ENCODE results near the gene MED15. TPM values are rescaled to one million over a fixed set of nuclear protein-coding genes. Genes with fewer than 3 reads are reported as not detected.

Gene MED15
- total and polyA plus RNA-seq, 2 experiments from 2014 or later: 29.2 to 43.5 TPM

DNA sequence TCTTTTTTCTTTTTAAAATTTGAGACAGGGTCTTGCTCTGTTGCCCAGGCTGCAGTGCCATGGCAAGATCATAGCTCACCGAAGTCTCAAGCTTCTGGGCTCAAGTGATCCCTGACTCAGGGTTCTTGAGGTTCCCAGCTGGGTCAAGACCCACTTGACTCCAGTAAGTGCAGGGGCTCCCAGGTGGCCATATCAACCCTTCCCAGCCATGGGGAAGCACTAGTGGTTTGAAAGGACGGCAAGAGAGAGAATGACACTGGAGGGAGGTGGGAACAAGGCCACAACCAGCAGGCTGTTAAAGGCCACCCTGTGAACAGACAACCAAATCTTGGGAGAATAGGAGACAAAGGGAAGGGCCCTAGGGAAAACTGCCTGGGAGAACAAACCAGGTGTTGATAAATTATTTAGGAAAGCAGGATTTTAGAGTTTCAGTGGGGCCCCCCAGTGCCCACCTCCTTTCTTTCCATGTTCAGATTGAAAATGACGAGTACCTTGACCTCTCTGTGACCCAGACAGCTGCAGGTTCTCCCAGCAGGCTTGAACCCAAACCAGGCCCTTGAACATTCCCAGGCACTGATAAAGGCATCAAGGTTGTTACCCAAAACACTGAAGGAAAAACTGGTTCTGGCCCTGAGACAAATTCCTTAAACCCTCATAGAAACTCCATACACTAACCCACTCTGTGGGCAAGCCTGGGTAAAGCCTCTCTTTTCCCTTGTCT lies 40.6 kb upstream of the MED15 start (continued):
- TF ChIP-seq, protein P1, sequence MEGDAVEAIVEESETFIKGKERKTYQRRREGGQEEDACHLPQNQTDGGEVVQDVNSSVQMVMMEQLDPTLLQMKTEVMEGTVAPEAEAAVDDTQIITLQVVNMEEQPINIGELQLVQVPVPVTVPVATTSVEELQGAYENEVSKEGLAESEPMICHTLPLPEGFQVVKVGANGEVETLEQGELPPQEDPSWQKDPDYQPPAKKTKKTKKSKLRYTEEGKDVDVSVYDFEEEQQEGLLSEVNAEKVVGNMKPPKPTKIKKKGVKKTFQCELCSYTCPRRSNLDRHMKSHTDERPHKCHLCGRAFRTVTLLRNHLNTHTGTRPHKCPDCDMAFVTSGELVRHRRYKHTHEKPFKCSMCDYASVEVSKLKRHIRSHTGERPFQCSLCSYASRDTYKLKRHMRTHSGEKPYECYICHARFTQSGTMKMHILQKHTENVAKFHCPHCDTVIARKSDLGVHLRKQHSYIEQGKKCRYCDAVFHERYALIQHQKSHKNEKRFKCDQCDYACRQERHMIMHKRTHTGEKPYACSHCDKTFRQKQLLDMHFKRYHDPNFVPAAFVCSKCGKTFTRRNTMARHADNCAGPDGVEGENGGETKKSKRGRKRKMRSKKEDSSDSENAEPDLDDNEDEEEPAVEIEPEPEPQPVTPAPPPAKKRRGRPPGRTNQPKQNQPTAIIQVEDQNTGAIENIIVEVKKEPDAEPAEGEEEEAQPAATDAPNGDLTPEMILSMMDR (conservative IDR thresholded peaks at IDR 0.05; ENCODE audit: low read depth in 2 of 2): no peak
- TF ChIP-seq JUNB (IDR thresholded peaks at IDR 0.05; ENCODE audit: unreplicated experiment) (no peak), EZH2phosphoT487 (IDR thresholded peaks at IDR 0.05; ENCODE audit: unreplicated experiment) (no peak), ZNF114 (CRISPR knock-in tag; IDR thresholded peaks at IDR 0.05) (no peak), ZNF331 (CRISPR knock-in tag; IDR thresholded peaks at IDR 0.05; ENCODE audit: low read depth) (no peak), POLR2AphosphoS5 (IDR thresholded peaks at IDR 0.05; ENCODE audit: low read depth) (no peak)
- TF ChIP-seq, protein P2, sequence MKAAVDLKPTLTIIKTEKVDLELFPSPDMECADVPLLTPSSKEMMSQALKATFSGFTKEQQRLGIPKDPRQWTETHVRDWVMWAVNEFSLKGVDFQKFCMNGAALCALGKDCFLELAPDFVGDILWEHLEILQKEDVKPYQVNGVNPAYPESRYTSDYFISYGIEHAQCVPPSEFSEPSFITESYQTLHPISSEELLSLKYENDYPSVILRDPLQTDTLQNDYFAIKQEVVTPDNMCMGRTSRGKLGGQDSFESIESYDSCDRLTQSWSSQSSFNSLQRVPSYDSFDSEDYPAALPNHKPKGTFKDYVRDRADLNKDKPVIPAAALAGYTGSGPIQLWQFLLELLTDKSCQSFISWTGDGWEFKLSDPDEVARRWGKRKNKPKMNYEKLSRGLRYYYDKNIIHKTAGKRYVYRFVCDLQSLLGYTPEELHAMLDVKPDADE (IDR thresholded peaks at IDR 0.05): no peak

DNA sequence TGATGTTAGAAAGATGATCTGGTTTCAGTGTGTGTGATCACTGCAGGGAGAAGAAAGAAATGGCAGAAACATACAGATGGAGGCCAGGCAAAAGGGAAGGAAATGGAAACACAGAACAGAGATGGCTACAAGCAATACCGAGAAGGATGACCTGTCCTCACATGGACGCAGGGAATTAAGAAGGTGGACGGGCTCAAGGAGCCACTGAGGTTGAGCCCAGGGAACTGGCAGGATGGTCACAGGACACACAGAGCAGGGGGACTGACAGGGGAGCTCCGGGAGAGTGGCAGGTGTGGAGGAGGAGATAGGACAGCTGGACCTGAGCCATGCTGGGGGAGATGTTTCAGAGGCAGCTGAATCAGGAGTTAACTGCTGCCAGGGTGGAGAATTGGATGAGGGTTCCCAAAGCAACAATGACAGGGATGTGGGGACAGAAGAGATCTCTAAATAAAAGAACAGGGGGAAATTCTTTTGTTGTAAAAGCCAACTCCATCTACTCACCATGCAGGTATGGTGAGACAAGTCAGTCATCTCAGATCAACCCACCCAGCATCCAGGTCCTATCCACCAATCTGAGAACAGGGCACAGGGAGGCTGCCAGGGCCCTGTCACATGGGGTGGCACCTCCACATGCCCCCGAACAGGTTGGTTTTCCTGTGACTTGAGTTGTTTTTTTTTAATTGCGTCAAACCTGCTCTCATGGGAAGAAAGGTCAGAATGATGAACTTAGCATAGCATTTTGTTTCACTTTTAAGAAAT lies 38.1 kb upstream of the MED15 start:
- no peaks in the 10 kb centered on the region; the same call in 1 of the 3 replicates for H3K36me3 Mint-ChIP-seq (ENCODE audit: low read depth)
- H3K4me3 Mint-ChIP-seq: no peak overlapping the region
- H3K36me3 ChIP-seq (ENCODE audit: insufficient read depth): no peaks in the 10 kb centered on the region
- no peak for ATAC-seq
- peaks cover 9% of the 10 kb centered on the region for H3K27me3 Mint-ChIP-seq (ENCODE audit: insufficient read depth, low read depth, poor library complexity)
- H4K20me1 ChIP-seq (replicated peaks; ENCODE audit: insufficient read depth): no peaks in the 10 kb centered on the region
- DNase-seq (ENCODE audit: low spot score): no peak
- H3F3A ChIP-seq (replicated peaks; ENCODE audit: low read depth): no peaks in the 10 kb centered on the region
- H3K9me3 Mint-ChIP-seq: no peaks in the 10 kb centered on the region; the same call in 2 of the 3 replicates
- H3K79me2 ChIP-seq (replicated peaks; ENCODE audit: insufficient read depth): no peaks in the 10 kb centered on the region
- no peaks in the 10 kb centered on the region for H3K4me1 ChIP-seq (ENCODE audit: insufficient read depth)
- H3K27ac Mint-ChIP-seq: no peak overlapping the region
- H3K27ac ChIP-seq (ENCODE audit: low read depth): no peak overlapping the region
- no peak overlapping the region for H2AFZ ChIP-seq
- no peaks in the 10 kb centered on the region for H3K4me1 Mint-ChIP-seq
- no peak overlapping the region for H3K4me2 ChIP-seq
- H3K4me3 ChIP-seq: no peak overlapping the region
- no peaks in the 10 kb centered on the region for H3K27me3 ChIP-seq (ENCODE audit: insufficient read depth)
- no peaks in the 10 kb centered on the region for H3K9me2 ChIP-seq (ENCODE audit: insufficient read depth)
- TF ChIP-seq, protein P3, sequence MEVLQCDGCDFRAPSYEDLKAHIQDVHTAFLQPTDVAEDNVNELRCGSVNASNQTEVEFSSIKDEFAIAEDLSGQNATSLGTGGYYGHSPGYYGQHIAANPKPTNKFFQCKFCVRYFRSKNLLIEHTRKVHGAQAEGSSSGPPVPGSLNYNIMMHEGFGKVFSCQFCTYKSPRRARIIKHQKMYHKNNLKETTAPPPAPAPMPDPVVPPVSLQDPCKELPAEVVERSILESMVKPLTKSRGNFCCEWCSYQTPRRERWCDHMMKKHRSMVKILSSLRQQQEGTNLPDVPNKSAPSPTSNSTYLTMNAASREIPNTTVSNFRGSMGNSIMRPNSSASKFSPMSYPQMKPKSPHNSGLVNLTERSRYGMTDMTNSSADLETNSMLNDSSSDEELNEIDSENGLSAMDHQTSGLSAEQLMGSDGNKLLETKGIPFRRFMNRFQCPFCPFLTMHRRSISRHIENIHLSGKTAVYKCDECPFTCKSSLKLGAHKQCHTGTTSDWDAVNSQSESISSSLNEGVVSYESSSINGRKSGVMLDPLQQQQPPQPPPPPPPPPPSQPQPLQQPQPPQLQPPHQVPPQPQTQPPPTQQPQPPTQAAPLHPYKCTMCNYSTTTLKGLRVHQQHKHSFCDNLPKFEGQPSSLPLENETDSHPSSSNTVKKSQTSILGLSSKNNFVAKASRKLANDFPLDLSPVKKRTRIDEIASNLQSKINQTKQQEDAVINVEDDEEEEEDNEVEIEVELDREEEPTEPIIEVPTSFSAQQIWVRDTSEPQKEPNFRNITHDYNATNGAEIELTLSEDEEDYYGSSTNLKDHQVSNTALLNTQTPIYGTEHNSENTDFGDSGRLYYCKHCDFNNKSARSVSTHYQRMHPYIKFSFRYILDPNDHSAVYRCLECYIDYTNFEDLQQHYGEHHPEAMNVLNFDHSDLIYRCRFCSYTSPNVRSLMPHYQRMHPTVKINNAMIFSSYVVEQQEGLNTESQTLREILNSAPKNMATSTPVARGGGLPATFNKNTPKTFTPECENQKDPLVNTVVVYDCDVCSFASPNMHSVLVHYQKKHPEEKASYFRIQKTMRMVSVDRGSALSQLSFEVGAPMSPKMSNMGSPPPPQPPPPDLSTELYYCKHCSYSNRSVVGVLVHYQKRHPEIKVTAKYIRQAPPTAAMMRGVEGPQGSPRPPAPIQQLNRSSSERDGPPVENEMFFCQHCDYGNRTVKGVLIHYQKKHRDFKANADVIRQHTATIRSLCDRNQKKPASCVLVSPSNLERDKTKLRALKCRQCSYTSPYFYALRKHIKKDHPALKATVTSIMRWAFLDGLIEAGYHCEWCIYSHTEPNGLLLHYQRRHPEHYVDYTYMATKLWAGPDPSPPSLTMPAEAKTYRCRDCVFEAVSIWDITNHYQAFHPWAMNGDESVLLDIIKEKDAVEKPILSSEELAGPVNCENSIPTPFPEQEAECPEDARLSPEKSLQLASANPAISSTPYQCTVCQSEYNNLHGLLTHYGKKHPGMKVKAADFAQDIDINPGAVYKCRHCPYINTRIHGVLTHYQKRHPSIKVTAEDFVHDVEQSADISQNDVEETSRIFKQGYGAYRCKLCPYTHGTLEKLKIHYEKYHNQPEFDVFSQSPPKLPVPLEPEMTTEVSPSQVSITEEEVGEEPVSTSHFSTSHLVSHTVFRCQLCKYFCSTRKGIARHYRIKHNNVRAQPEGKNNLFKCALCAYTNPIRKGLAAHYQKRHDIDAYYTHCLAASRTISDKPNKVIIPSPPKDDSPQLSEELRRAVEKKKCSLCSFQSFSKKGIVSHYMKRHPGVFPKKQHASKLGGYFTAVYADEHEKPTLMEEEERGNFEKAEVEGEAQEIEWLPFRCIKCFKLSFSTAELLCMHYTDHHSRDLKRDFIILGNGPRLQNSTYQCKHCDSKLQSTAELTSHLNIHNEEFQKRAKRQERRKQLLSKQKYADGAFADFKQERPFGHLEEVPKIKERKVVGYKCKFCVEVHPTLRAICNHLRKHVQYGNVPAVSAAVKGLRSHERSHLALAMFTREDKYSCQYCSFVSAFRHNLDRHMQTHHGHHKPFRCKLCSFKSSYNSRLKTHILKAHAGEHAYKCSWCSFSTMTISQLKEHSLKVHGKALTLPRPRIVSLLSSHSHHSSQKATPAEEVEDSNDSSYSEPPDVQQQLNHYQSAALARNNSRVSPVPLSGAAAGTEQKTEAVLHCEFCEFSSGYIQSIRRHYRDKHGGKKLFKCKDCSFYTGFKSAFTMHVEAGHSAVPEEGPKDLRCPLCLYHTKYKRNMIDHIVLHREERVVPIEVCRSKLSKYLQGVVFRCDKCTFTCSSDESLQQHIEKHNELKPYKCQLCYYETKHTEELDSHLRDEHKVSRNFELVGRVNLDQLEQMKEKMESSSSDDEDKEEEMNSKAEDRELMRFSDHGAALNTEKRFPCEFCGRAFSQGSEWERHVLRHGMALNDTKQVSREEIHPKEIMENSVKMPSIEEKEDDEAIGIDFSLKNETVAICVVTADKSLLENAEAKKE (CRISPR knock-in tag; IDR thresholded peaks at IDR 0.05): no peak
- TF ChIP-seq, protein P1 (conservative IDR thresholded peaks at IDR 0.05; ENCODE audit: low read depth in 2 of 2): no peak
- no peak for TF ChIP-seq JUNB (IDR thresholded peaks at IDR 0.05; ENCODE audit: unreplicated experiment)
